NT2/D1 (cell line): Measurements from ENCODE around the gene LCP2.

Source experiments
- YY1 ChIP-seq: IDR thresholded peaks from 2 replicates; pipeline ENCODE4 v1.6.1; 2011; ENCODE audit not compliant: insufficient read length, insufficient read depth
- ZNF274 ChIP-seq: IDR thresholded peaks from 2 replicates; pipeline ENCODE4 v1.6.1; 2011; ENCODE audit warnings: mild to moderate bottlenecking, low read depth, low read length

GRCh38 chr5:170287532-170287931, 10.0 kb downstream of the LCP2 start:
- no peak for TF ChIP-seq ZNF274
- no peak for TF ChIP-seq YY1
